ENCODE data around the gene DPH6. TPM values are rescaled to one million over a fixed set of nuclear protein-coding genes. Genes with fewer than 3 reads are reported as not detected.

DPH6 gene
- total RNA-seq, 1 donor from 2014 or later = 7.8 TPM

DNA sequence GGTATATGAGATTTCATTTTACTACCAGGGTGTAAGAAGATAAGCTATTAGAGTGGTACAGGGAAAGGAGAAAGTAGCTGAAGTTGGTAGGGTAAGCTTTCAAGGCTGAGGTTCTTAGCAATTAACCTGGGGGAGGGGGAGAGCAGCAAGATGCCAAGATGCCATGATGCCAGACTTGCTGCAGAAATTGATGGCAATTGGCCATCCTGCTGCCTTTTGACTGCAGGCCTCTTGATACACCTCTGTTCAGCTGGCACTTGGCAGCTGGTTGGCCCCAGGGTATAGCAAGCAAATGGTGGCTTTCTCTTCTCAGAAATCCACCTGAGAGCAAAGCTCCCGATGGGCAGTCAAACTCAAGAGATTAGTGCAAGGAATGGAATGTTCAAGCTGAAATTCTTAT is 21.4 kb upstream of the DPH6 start:
- Mint-ChIP-seq H3K27ac (ENCODE audit: unreplicated experiment) (no peak overlapping the region), H3K9me3 (ENCODE audit: low read depth) (peaks cover 14% of the 10 kb centered on the region), H3K4me1 (ENCODE audit: low read depth) (peaks cover 10% of the 10 kb centered on the region), H3K27me3 (ENCODE audit: low read depth) (no peaks in the 10 kb centered on the region), H3K4me3 (ENCODE audit: unreplicated experiment) (no peak overlapping the region), H3K36me3 (ENCODE audit: low read depth) (peaks cover 2% of the 10 kb centered on the region)
- no peak for DNase-seq (ENCODE audit: low spot score)
- TF ChIP-seq, protein P1, sequence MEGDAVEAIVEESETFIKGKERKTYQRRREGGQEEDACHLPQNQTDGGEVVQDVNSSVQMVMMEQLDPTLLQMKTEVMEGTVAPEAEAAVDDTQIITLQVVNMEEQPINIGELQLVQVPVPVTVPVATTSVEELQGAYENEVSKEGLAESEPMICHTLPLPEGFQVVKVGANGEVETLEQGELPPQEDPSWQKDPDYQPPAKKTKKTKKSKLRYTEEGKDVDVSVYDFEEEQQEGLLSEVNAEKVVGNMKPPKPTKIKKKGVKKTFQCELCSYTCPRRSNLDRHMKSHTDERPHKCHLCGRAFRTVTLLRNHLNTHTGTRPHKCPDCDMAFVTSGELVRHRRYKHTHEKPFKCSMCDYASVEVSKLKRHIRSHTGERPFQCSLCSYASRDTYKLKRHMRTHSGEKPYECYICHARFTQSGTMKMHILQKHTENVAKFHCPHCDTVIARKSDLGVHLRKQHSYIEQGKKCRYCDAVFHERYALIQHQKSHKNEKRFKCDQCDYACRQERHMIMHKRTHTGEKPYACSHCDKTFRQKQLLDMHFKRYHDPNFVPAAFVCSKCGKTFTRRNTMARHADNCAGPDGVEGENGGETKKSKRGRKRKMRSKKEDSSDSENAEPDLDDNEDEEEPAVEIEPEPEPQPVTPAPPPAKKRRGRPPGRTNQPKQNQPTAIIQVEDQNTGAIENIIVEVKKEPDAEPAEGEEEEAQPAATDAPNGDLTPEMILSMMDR (IDR thresholded peaks at IDR 0.05) = no peak

DNA sequence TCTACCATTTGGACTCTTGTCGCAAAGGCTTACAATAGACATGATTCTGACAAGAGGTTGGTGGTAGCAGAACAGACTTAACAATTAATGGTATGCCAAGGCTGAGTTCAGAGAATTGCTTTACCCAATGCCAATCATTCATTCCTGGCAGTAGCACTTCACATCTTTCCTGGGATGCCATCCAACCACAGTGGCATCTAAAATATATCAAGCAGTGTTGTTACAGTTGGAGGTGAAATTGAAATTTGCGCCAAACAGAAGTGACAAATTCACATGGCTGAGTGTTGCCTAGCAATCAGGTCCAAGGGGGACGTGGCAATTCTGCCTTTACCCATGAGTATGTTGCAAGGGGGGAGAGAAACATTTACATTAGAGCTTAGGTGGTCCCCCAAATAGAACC is 21.0 kb upstream of the DPH6 start:
- H3K27me3 Mint-ChIP-seq (ENCODE audit: low read depth) = no peaks in the 10 kb centered on the region
- H3K4me3 Mint-ChIP-seq (ENCODE audit: unreplicated experiment) = no peak overlapping the region
- no peak overlapping the region for H3K27ac Mint-ChIP-seq (ENCODE audit: unreplicated experiment)
- H3K36me3 Mint-ChIP-seq (ENCODE audit: low read depth) = peaks cover 2% of the 10 kb centered on the region
- peaks cover 14% of the 10 kb centered on the region for H3K9me3 Mint-ChIP-seq (ENCODE audit: low read depth)
- peaks cover 10% of the 10 kb centered on the region for H3K4me1 Mint-ChIP-seq (ENCODE audit: low read depth)
- DNase-seq (ENCODE audit: low spot score) = no peak
- TF ChIP-seq, protein P1 (IDR thresholded peaks at IDR 0.05) = no peak

- TF ChIP-seq, protein P1 (IDR thresholded peaks at IDR 0.05) = no peak
- peaks cover 10% of the 10 kb centered on the region for H3K4me1 Mint-ChIP-seq (ENCODE audit: low read depth)
- H3K9me3 Mint-ChIP-seq (ENCODE audit: low read depth) = peaks cover 14% of the 10 kb centered on the region
- no peak for DNase-seq (ENCODE audit: low spot score)
- no peak overlapping the region for H3K4me3 Mint-ChIP-seq (ENCODE audit: unreplicated experiment)
- H3K27me3 Mint-ChIP-seq (ENCODE audit: low read depth) = no peaks in the 10 kb centered on the region
- peaks cover 2% of the 10 kb centered on the region for H3K36me3 Mint-ChIP-seq (ENCODE audit: low read depth)
- H3K27ac Mint-ChIP-seq (ENCODE audit: unreplicated experiment) = no peak overlapping the region
Measured at GRCh38 chr15:35565901-35566300, 19.9 kb upstream of the DPH6 start.

GRCh38 chr15:35562641-35563040 is 16.7 kb upstream of the DPH6 start:
- H3K36me3 Mint-ChIP-seq (ENCODE audit: low read depth) = peaks cover 2% of the 10 kb centered on the region
- peaks cover 10% of the 10 kb centered on the region for H3K4me1 Mint-ChIP-seq (ENCODE audit: low read depth)
- TF ChIP-seq, protein P1 (IDR thresholded peaks at IDR 0.05) = no peak
- no peak overlapping the region for H3K4me3 Mint-ChIP-seq (ENCODE audit: unreplicated experiment)
- peaks cover 3% of the 10 kb centered on the region for H3K9me3 Mint-ChIP-seq (ENCODE audit: low read depth)
- no peak overlapping the region for H3K27ac Mint-ChIP-seq (ENCODE audit: unreplicated experiment)
- no peak for DNase-seq (ENCODE audit: low spot score)
- no peaks in the 10 kb centered on the region for H3K27me3 Mint-ChIP-seq (ENCODE audit: low read depth)

- H3K9me3 Mint-ChIP-seq (ENCODE audit: low read depth) = peaks cover 6% of the 10 kb centered on the region
- H3K27me3 Mint-ChIP-seq (ENCODE audit: low read depth) = no peaks in the 10 kb centered on the region
- H3K36me3 Mint-ChIP-seq (ENCODE audit: low read depth) = peaks cover 2% of the 10 kb centered on the region
- H3K4me1 Mint-ChIP-seq (ENCODE audit: low read depth) = peaks cover 18% of the 10 kb centered on the region
- TF ChIP-seq, protein P1 (IDR thresholded peaks at IDR 0.05) = no peak
- no peak for DNase-seq (ENCODE audit: low spot score)
- H3K27ac Mint-ChIP-seq (ENCODE audit: unreplicated experiment) = no peak overlapping the region
- H3K4me3 Mint-ChIP-seq (ENCODE audit: unreplicated experiment) = no peak overlapping the region
Measured at GRCh38 chr15:35561308-35561707, 15.3 kb upstream of the DPH6 start.
